HepG2 (cell line): ENCODE data around the gene LYRM7. TPM values are rescaled to one million over a fixed set of nuclear protein-coding genes. Genes with fewer than 3 reads are reported as not detected.

ENCODE experiments used
- ATAC-seq: fragments of 200-7000 bp; cut with Tn5 transposase; 3 replicates; pipeline ENCODE4 v1.9.1; 2020; ENCODE audit warnings: mild to moderate bottlenecking, moderate library complexity
- BruUV-seq: library from RNA; stranded (reverse); fragments of 400-500 nt; replicated peaks from 2 replicates; lab custom pipeline; 2021; lab: Mats Ljungman, UMichigan
- CTCF ChIA-PET: fragments of 300-600 bp; formaldehyde crosslinking; extraction: SDS; loops from one replicate; lab custom pipeline; 2021; ENCODE audit warnings: low total read pairs, inconsistent platforms, low intra/inter-chr PET ratio; lab: Yijun Ruan, JAX
- POLR2A ChIA-PET: fragments of 350-600 bp; sonication (Branson Sonifier 250); formaldehyde crosslinking; loops from one replicate; lab custom pipeline; 2020; ENCODE audit warnings: antibody characterized with exemption, inconsistent platforms; lab: Yijun Ruan, JAX
- DNase-seq: peaks from one replicate; pipeline ENCODE4 v3.0.0-alpha.2; 2015; ENCODE audit warnings: low spot score
- FAIRE-seq: peaks from 3 replicates; lab custom pipeline; 2011; peaks lifted over from hg19 to GRCh38; lab: Jason Lieb, UNC
- H2AFZ ChIP-seq: one replicate; pipeline ENCODE4 v1.6.1; 2011; ENCODE audit warnings: low read length, inconsistent platforms
- H3K27ac ChIP-seq: fragments of 300-600 bp; 3 replicates; pipeline ENCODE4 v1.8.0; 2011; ENCODE audit warnings: mixed run types, mild to moderate bottlenecking, mixed read lengths, low read length, inconsistent platforms; ENCODE audit not compliant: insufficient read depth; ENCODE audit errors: extremely low read length
- H3K27me3 ChIP-seq, 2 experiments: fragments of 200-600 bp in 1 of 2; 2 replicates in 1 of 2; 3 replicates in 1 of 2; pipeline versions ENCODE4 v1.6.0 to v1.8.0; 2011; ENCODE audit warnings: low read length in 2 of 2, mild to moderate bottlenecking in 2 of 2, moderate library complexity in 2 of 2, inconsistent platforms in 1 of 2; ENCODE audit not compliant: insufficient read depth in 2 of 2, control insufficient read depth in 1 of 2
- H3K36me3 ChIP-seq, 2 experiments: fragments of 200-600 bp in 1 of 2; replicated peaks in 1 of 2; 2 replicates in 1 of 2; 3 replicates in 1 of 2; pipeline versions ENCODE4 v1.5.1 to v1.8.0; 2011; ENCODE audit warnings: low read length in 2 of 2, inconsistent platforms in 1 of 2; ENCODE audit not compliant: insufficient read depth in 2 of 2, control insufficient read depth in 1 of 2
- H3K4me1 ChIP-seq: 2 replicates; pipeline ENCODE4 v1.5.1; 2012; ENCODE audit warnings: low read length, inconsistent platforms; ENCODE audit not compliant: insufficient read depth
- H3K4me2 ChIP-seq: 2 replicates; pipeline ENCODE4 v1.6.0; 2011; ENCODE audit warnings: low read depth, low read length, inconsistent platforms
- H3K4me3 ChIP-seq, 3 experiments: fragments of 200-600 bp in 1 of 3; sonication (generic), shearing (Covaris generic) in 1 of 3; replicated peaks in 1 of 3; 2 replicates each; pipeline ENCODE4 v1.5.1; 2011 to 2016; ENCODE audit warnings: low read length in 3 of 3, inconsistent platforms in 2 of 3, low read depth in 2 of 3, mild to moderate bottlenecking in 2 of 3, control low read depth in 1 of 3, mixed read lengths in 1 of 3; ENCODE audit not compliant: insufficient read depth in 1 of 3
- H3K79me2 ChIP-seq: one replicate; pipeline ENCODE4 v1.6.1; 2011; ENCODE audit warnings: low read length, inconsistent platforms; ENCODE audit not compliant: insufficient read depth
- H3K9ac ChIP-seq: 2 replicates; pipeline ENCODE4 v1.6.0; 2011; ENCODE audit warnings: mild to moderate bottlenecking, low read depth, low read length, inconsistent platforms; ENCODE audit not compliant: insufficient read depth
- H3K9me3 ChIP-seq: 2 replicates; pipeline ENCODE4 v1.5.1; 2012; ENCODE audit warnings: mild to moderate bottlenecking, low read length
- H4K20me1 ChIP-seq: 2 replicates; pipeline ENCODE4 v1.6.0; 2011; ENCODE audit warnings: inconsistent platforms, mild to moderate bottlenecking, low read length, moderate library complexity; ENCODE audit not compliant: insufficient read depth
- MAFF ChIP-seq: IDR thresholded peaks from 2 replicates; pipeline ENCODE4 v1.6.1; 2011; ENCODE audit warnings: low read depth, low read length, improper control_type of control experiment
- NR2F6 ChIP-seq, 2 experiments: IDR thresholded peaks; 2 replicates each; pipeline ENCODE4 v1.6.1; 2016; ENCODE audit warnings: antibody characterized with exemption in 1 of 2, mild to moderate bottlenecking in 1 of 2
- POLR2G ChIP-seq: fragments of 200-400 bp; formaldehyde crosslinking; IDR thresholded peaks from 2 replicates; pipeline ENCODE4 v1.6.1; 2018; ENCODE audit warnings: mild to moderate bottlenecking, low read depth, low read length, moderate library complexity
- PRDM15 ChIP-seq: sonication (generic); formaldehyde crosslinking; IDR thresholded peaks from 2 replicates; pipeline ENCODE4 v1.4.0; 2020; ENCODE audit warnings: missing genetic modification reagents
- RBM39 ChIP-seq: fragments of 200-400 bp; formaldehyde crosslinking; IDR thresholded peaks from one replicate; pipeline ENCODE4 v1.6.1; 2018; ENCODE audit warnings: antibody characterized with exemption, mild to moderate bottlenecking, low read depth, low read length; ENCODE audit not compliant: poor library complexity, severe bottlenecking
- TARDBP ChIP-seq: sonication (generic); formaldehyde crosslinking; IDR thresholded peaks from 2 replicates; pipeline ENCODE4 v1.8.0; 2022; ENCODE audit warnings: mild to moderate bottlenecking, missing genetic modification reagents
- THAP8 ChIP-seq: sonication (generic); formaldehyde crosslinking; IDR thresholded peaks from 2 replicates; pipeline ENCODE4 v1.5.1; 2020; ENCODE audit warnings: missing genetic modification reagents, mild to moderate bottlenecking, borderline replicate concordance
- TRIM22 ChIP-seq: fragments of 450-650 bp; IDR thresholded peaks from 2 replicates; pipeline ENCODE4 v1.6.1; 2017
- YY1 ChIP-seq: IDR thresholded peaks from 2 replicates; pipeline ENCODE4 v1.6.1; 2011; ENCODE audit warnings: low read length, low read depth, moderate library complexity, mild to moderate bottlenecking; ENCODE audit not compliant: insufficient read depth, insufficient replicate concordance
- ZFP36L1 ChIP-seq: sonication (generic); formaldehyde crosslinking; IDR thresholded peaks from 2 replicates; pipeline ENCODE4 v1.8.0; 2022; ENCODE audit warnings: mild to moderate bottlenecking, missing genetic modification reagents, moderate library complexity
- ZNF121 ChIP-seq: sonication (generic); formaldehyde crosslinking; IDR thresholded peaks from 2 replicates; pipeline ENCODE4 v1.5.0; 2020; ENCODE audit warnings: mild to moderate bottlenecking, missing genetic modification reagents
- WGBS: methylation state at CpG from one replicate; pipeline ENCODE4 v1.1.6; 2017; ENCODE audit warnings: low lambda C conversion rate; 5-methylcytosine and 5-hydroxymethylcytosine counted together
- in situ Hi-C: cut with HindIII; loops from 2 replicates; pipeline ENCODE4 v1.10.0; 2017; ENCODE audit warnings: low pct_unique_long_range_greater_than_20kb; ENCODE audit not compliant: extremely low pct_ligation_motif_present
- intact Hi-C: fragments of 100-400 bp; cut with micrococcal nuclease; formaldehyde crosslinking; loops from one replicate; pipeline ENCODE4 v1.10.0; 2022; ENCODE audit not compliant: unreplicated experiment
- polyA plus RNA-seq, 8 experiments: library from polyadenylated mRNA; depleted of rRNA in 3 of 8; stranded (reverse) in 7 of 8; unstranded in 1 of 8; fragments of >200 nt; fragmentation: Illumina TruSeq in 4 of 8; extraction: Trizol in 4 of 8; gene quantifications; 2 replicates each; pipeline versions ENCODE4 v1.2.1 to v1.2.3, GENCODE V29; 2011 to 2016; ENCODE audit warnings: low read depth in 4 of 8, missing spikeins in 1 of 8, mixed read lengths in 1 of 8; ENCODE audit not compliant: insufficient read depth in 1 of 8
- total RNA-seq, 5 experiments: library from RNA; depleted of rRNA; stranded (reverse); fragments of >200 nt; fragmentation: Illumina TruSeq; extraction: Trizol; gene quantifications; 2 replicates each; pipeline ENCODE4 v1.2.3, GENCODE V29; 2016; ENCODE audit warnings: low read depth in 1 of 5

Gene LYRM7
- total and polyA plus RNA-seq, 2 of the 13 experiments (the other 11 are each of a cell fraction or from before 2014, with no cell fraction given): 3.0 to 5.5 TPM

- WGBS: 21% methylated on average over 5 of the region's 5 CpGs
These were observed 41.8 kb downstream of the LYRM7 start for GRCh38 chr5:131212471-131213021.

GRCh38 chr5:131214609-131215227 lies 44.0 kb downstream of the LYRM7 start:
- H3K27ac ChIP-seq: no peak overlapping the region
- H3K9me3 ChIP-seq: no peaks in the 10 kb centered on the region
- BruUV-seq: no TSS peak
- FAIRE-seq: no peak
- no peaks in the 10 kb centered on the region for H3K4me1 ChIP-seq
- intact Hi-C loops: no loop called here
- no peaks in the 10 kb centered on the region for H4K20me1 ChIP-seq
- in situ Hi-C loops: no loop called here
- DNase-seq: no peak
- H3K79me2 ChIP-seq: no peaks in the 10 kb centered on the region
- no peaks in the 10 kb centered on the region; a peak in 1 of 5 replicates for H3K27me3 ChIP-seq
- H3K9ac ChIP-seq: no peak overlapping the region
- H3K4me3 ChIP-seq: no peak overlapping the region
- no peak overlapping the region for H2AFZ ChIP-seq
- ATAC-seq: no peak
- CTCF ChIA-PET: no interaction called here
- H3K36me3 ChIP-seq: no peaks in the 10 kb centered on the region
- no peak overlapping the region for H3K4me2 ChIP-seq
- 25% methylated on average over 3 of the region's 3 CpGs for WGBS
- POLR2A ChIA-PET: no interaction called here
- TF ChIP-seq ZFP36L1 (CRISPR knock-in tag) (no peak), TRIM22 (no peak), PRDM15 (CRISPR knock-in tag) (no peak), THAP8 (CRISPR knock-in tag) (no peak), TARDBP (CRISPR knock-in tag) (no peak), YY1 (no peak), ZNF121 (CRISPR knock-in tag) (no peak), POLR2G (no peak), RBM39 (no peak), MAFF (no peak)

More at GRCh38 chr5:131212471-131213021, 41.8 kb downstream of the LYRM7 start:
- Histone ChIP-seq H3K27me3 (no peaks in the 10 kb centered on the region; a peak in 1 of 5 replicates), H2AFZ (peak overlapping the region; percentile 23), H3K4me2 (no peak overlapping the region), H3K9ac (no peak overlapping the region), H4K20me1 (no peaks in the 10 kb centered on the region), H3K9me3 (no peaks in the 10 kb centered on the region), H3K79me2 (no peaks in the 10 kb centered on the region), H3K36me3 (no peaks in the 10 kb centered on the region), H3K4me3 (no peak overlapping the region), H3K27ac (no peak overlapping the region), H3K4me1 (no peaks in the 10 kb centered on the region)
- POLR2A ChIA-PET: no interaction called here
- CTCF ChIA-PET: no interaction called here
- intact Hi-C loops: no loop called here
- no peak for DNase-seq
- in situ Hi-C loops: no loop called here
- no peak for ATAC-seq
- no TSS peak for BruUV-seq
- TF ChIP-seq NR2F6 (IDR thresholded peaks at IDR 0.05) (no peak), NR2F6 (CRISPR knock-in tag; IDR thresholded peaks at IDR 0.05) (no peak)
- no peak for FAIRE-seq
